ENCODE measurements around the gene SLC35G6.

Gene SLC35G6

DNA sequence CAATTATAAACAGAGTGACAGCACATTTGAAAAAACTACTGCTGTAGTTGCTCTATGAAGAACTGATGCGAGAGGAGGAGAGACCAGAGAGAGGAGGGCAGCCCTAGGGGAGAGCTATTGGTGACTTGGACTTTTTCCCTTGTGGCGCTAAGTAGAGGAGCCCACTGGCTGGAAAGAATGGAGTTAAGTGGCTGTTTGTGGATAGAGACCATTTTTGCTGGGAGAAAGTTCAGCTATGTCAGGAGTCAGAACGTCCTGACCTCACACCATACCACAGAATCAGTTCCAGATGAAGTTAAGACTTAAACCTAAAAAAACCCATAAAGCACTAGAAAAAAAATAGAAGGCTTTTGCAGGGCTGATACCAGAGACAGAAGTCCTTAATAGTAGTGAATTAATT, 4.9 kb downstream of the SLC35G6 start:
- no peaks in the 10 kb centered on the region for H3K9me3 ChIP-seq (ENCODE audit: control insufficient read depth in 1 of 2, low read length in 2 of 2)
- peak overlapping the region; percentile 30 to 39 for H3K9ac ChIP-seq (ENCODE audit: low read depth in 1 of 2, low read length in 2 of 2)
- H3K27ac ChIP-seq (ENCODE audit: low read depth, low read length) = no peak overlapping the region
- H3K27me3 ChIP-seq (ENCODE audit: control insufficient read depth in 1 of 2, insufficient read depth in 2 of 2, low read length in 2 of 2) = no peaks in the 10 kb centered on the region
- H3K36me3 ChIP-seq (ENCODE audit: control insufficient read depth in 1 of 2, insufficient read depth in 2 of 2, low read length in 2 of 2) = no peaks in the 10 kb centered on the region
- peaks cover 28 to 46% of the 10 kb centered on the region in 2 donors for H3K4me1 ChIP-seq (ENCODE audit: control insufficient read depth in 1 of 2, insufficient read depth in 2 of 2, low read length in 2 of 2)
- H3K4me3 ChIP-seq (ENCODE audit: low read depth in 1 of 2, low read length in 2 of 2) = peak overlapping the region; percentile 55 to 88

DNA sequence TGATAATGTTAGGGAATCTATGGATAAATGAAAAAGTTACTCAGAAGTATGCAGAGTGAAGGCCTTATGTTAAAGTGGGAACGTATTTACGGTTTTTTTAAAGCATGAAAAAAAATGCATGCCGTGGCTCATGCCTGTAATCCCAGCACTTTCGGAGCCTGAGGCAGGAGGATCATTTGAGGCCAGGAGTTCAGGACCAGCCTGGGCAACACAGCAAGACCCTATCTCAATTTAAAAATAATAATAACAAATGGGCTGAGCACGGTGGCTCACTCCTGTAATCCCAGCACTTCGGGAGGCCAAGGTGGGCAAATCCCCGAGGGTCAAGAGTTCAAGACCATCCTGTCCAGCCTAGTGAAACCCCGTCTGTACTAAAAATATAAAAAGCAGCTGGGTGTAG, 8.9 kb downstream of the SLC35G6 start:
- Histone ChIP-seq H3K27ac (ENCODE audit: low read depth, low read length) (no peak overlapping the region), H3K9ac (ENCODE audit: low read depth in 1 of 2, low read length in 2 of 2) (no peak overlapping the region), H3K9me3 (ENCODE audit: control insufficient read depth in 1 of 2, low read length in 2 of 2) (no peaks in the 10 kb centered on the region), H3K4me1 (ENCODE audit: control insufficient read depth in 1 of 2, insufficient read depth in 2 of 2, low read length in 2 of 2) (peaks cover 48 to 54% of the 10 kb centered on the region in 2 donors), H3K36me3 (ENCODE audit: control insufficient read depth in 1 of 2, insufficient read depth in 2 of 2, low read length in 2 of 2) (peaks cover 3% of the 10 kb centered on the region in 2 donors), H3K27me3 (ENCODE audit: control insufficient read depth in 1 of 2, insufficient read depth in 2 of 2, low read length in 2 of 2) (no peaks in the 10 kb centered on the region), H3K4me3 (ENCODE audit: low read depth in 1 of 2, low read length in 2 of 2) (no peak overlapping the region)

- Histone ChIP-seq H3K27ac (ENCODE audit: low read depth, low read length) (no peak overlapping the region), H3K9me3 (ENCODE audit: control insufficient read depth in 1 of 2, low read length in 2 of 2) (no peaks in the 10 kb centered on the region), H3K36me3 (ENCODE audit: control insufficient read depth in 1 of 2, insufficient read depth in 2 of 2, low read length in 2 of 2) (peaks cover 8 to 17% of the 10 kb centered on the region in 2 donors), H3K4me3 (ENCODE audit: low read depth in 1 of 2, low read length in 2 of 2) (no peak overlapping the region), H3K4me1 (ENCODE audit: control insufficient read depth in 1 of 2, insufficient read depth in 2 of 2, low read length in 2 of 2) (peaks cover 39 to 41% of the 10 kb centered on the region in 2 donors), H3K27me3 (ENCODE audit: control insufficient read depth in 1 of 2, insufficient read depth in 2 of 2, low read length in 2 of 2) (no peaks in the 10 kb centered on the region), H3K9ac (ENCODE audit: low read depth in 1 of 2, low read length in 2 of 2) (no peak overlapping the region)
Observed at GRCh38 chr17:7491583-7491982, 10.3 kb downstream of the SLC35G6 start.

- Histone ChIP-seq H3K27ac (ENCODE audit: low read depth, low read length) (no peak overlapping the region), H3K27me3 (ENCODE audit: control insufficient read depth in 1 of 2, insufficient read depth in 2 of 2, low read length in 2 of 2) (no peaks in the 10 kb centered on the region), H3K36me3 (ENCODE audit: control insufficient read depth in 1 of 2, insufficient read depth in 2 of 2, low read length in 2 of 2) (peaks cover 26 to 41% of the 10 kb centered on the region in 2 donors), H3K9me3 (ENCODE audit: control insufficient read depth in 1 of 2, low read length in 2 of 2) (no peaks in the 10 kb centered on the region), H3K9ac (ENCODE audit: low read depth in 1 of 2, low read length in 2 of 2) (no peak overlapping the region), H3K4me1 (ENCODE audit: control insufficient read depth in 1 of 2, insufficient read depth in 2 of 2, low read length in 2 of 2) (peaks cover 24 to 27% of the 10 kb centered on the region in 2 donors), H3K4me3 (ENCODE audit: low read depth in 1 of 2, low read length in 2 of 2) (no peak overlapping the region)
Observed at GRCh38 chr17:7493941-7494340, 12.7 kb downstream of the SLC35G6 start.

DNA sequence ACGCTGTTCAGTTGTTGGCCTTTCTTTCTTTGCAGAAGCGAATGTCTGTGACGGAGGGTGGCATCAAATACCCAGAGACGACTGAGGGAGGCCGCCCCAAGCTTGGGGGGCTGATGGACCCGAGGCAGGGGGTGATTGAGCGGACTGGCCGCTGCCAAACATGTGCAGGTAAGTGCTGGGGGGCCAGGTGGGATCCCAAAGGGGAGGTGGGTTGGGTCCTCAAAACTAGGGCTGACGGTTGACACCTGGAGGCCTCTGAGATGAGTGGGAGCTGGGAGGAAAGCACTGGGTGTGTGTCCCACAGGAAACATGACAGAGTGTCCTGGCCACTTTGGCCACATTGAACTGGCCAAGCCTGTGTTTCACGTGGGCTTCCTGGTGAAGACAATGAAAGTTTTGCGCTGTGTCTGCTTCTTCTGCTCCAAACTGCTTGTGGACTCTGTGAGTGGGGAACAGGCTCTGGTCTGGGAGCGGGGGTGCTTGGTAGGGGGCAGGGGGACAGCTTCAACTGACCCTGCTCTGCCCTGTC, 14.7 kb downstream of the SLC35G6 start:
- H3K36me3 ChIP-seq (ENCODE audit: control insufficient read depth in 1 of 2, insufficient read depth in 2 of 2, low read length in 2 of 2) = peaks cover 40 to 58% of the 10 kb centered on the region in 2 donors
- H3K27ac ChIP-seq (ENCODE audit: low read depth, low read length) = no peak overlapping the region

GRCh38 chr17:7496470-7497183, 15.4 kb downstream of the SLC35G6 start:
- H3K36me3 ChIP-seq (ENCODE audit: control insufficient read depth in 1 of 2, insufficient read depth in 2 of 2, low read length in 2 of 2) = peaks cover 45 to 64% of the 10 kb centered on the region in 2 donors
- no peaks in the 10 kb centered on the region for H3K27me3 ChIP-seq (ENCODE audit: control insufficient read depth in 1 of 2, insufficient read depth in 2 of 2, low read length in 2 of 2)
- H3K4me3 ChIP-seq (ENCODE audit: low read depth in 1 of 2, low read length in 2 of 2) = no peak overlapping the region
- H3K4me1 ChIP-seq (ENCODE audit: control insufficient read depth in 1 of 2, insufficient read depth in 2 of 2, low read length in 2 of 2) = peaks cover 11 to 16% of the 10 kb centered on the region in 2 donors
- no peak overlapping the region for H3K27ac ChIP-seq (ENCODE audit: low read depth, low read length)
- H3K9ac ChIP-seq (ENCODE audit: low read depth in 1 of 2, low read length in 2 of 2) = no peak overlapping the region
- H3K9me3 ChIP-seq (ENCODE audit: control insufficient read depth in 1 of 2, low read length in 2 of 2) = no peaks in the 10 kb centered on the region

More for the DNA sequence above, 14.7 kb downstream of the SLC35G6 start:
- H3K4me1 ChIP-seq (ENCODE audit: control insufficient read depth in 1 of 2, insufficient read depth in 2 of 2, low read length in 2 of 2) = peaks cover 18 to 21% of the 10 kb centered on the region in 2 donors
- no peak overlapping the region for H3K4me3 ChIP-seq (ENCODE audit: low read depth in 1 of 2, low read length in 2 of 2)
- H3K27me3 ChIP-seq (ENCODE audit: control insufficient read depth in 1 of 2, insufficient read depth in 2 of 2, low read length in 2 of 2) = no peaks in the 10 kb centered on the region
- H3K9me3 ChIP-seq (ENCODE audit: control insufficient read depth in 1 of 2, low read length in 2 of 2) = no peaks in the 10 kb centered on the region
- no peak overlapping the region for H3K9ac ChIP-seq (ENCODE audit: low read depth in 1 of 2, low read length in 2 of 2)

GRCh38 chr17:7497228-7497627, 16.0 kb downstream of the SLC35G6 start:
- Histone ChIP-seq H3K9ac (ENCODE audit: low read depth in 1 of 2, low read length in 2 of 2) (no peak overlapping the region), H3K4me3 (ENCODE audit: low read depth in 1 of 2, low read length in 2 of 2) (no peak overlapping the region), H3K27me3 (ENCODE audit: control insufficient read depth in 1 of 2, insufficient read depth in 2 of 2, low read length in 2 of 2) (no peaks in the 10 kb centered on the region), H3K4me1 (ENCODE audit: control insufficient read depth in 1 of 2, insufficient read depth in 2 of 2, low read length in 2 of 2) (peaks cover 6 to 11% of the 10 kb centered on the region in 2 donors), H3K27ac (ENCODE audit: low read depth, low read length) (no peak overlapping the region), H3K9me3 (ENCODE audit: control insufficient read depth in 1 of 2, low read length in 2 of 2) (no peaks in the 10 kb centered on the region), H3K36me3 (ENCODE audit: control insufficient read depth in 1 of 2, insufficient read depth in 2 of 2, low read length in 2 of 2) (peaks cover 48 to 67% of the 10 kb centered on the region in 2 donors)

GRCh38 chr17:7497636-7498035, 16.4 kb downstream of the SLC35G6 start:
- peaks cover 6 to 11% of the 10 kb centered on the region in 2 donors for H3K4me1 ChIP-seq (ENCODE audit: control insufficient read depth in 1 of 2, insufficient read depth in 2 of 2, low read length in 2 of 2)
- no peak overlapping the region for H3K4me3 ChIP-seq (ENCODE audit: low read depth in 1 of 2, low read length in 2 of 2)
- H3K27ac ChIP-seq (ENCODE audit: low read depth, low read length) = no peak overlapping the region
- H3K36me3 ChIP-seq (ENCODE audit: control insufficient read depth in 1 of 2, insufficient read depth in 2 of 2, low read length in 2 of 2) = peaks cover 52 to 71% of the 10 kb centered on the region in 2 donors
- no peaks in the 10 kb centered on the region for H3K27me3 ChIP-seq (ENCODE audit: control insufficient read depth in 1 of 2, insufficient read depth in 2 of 2, low read length in 2 of 2)
- H3K9me3 ChIP-seq (ENCODE audit: control insufficient read depth in 1 of 2, low read length in 2 of 2) = no peaks in the 10 kb centered on the region
- no peak overlapping the region for H3K9ac ChIP-seq (ENCODE audit: low read depth in 1 of 2, low read length in 2 of 2)

DNA sequence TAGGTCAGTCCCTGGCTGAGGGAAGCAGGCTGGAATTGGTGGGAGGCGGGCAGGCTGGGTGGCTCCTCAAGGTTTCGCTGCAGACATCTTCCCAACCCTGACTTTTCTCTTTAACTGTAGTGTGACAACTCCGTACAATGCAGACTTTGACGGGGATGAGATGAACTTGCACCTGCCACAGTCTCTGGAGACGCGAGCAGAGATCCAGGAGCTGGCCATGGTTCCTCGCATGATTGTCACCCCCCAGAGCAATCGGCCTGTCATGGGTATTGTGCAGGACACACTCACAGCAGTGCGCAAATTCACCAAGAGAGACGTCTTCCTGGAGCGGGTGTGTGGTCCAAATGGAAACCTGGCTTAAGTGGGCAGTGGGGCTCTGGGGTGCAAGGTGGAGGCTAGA, 17.9 kb downstream of the SLC35G6 start:
- Histone ChIP-seq H3K27ac (ENCODE audit: low read depth, low read length) (no peak overlapping the region), H3K4me3 (ENCODE audit: low read depth in 1 of 2, low read length in 2 of 2) (no peak overlapping the region), H3K9ac (ENCODE audit: low read depth in 1 of 2, low read length in 2 of 2) (no peak overlapping the region), H3K27me3 (ENCODE audit: control insufficient read depth in 1 of 2, insufficient read depth in 2 of 2, low read length in 2 of 2) (no peaks in the 10 kb centered on the region), H3K4me1 (ENCODE audit: control insufficient read depth in 1 of 2, insufficient read depth in 2 of 2, low read length in 2 of 2) (peaks cover 0 to 2% of the 10 kb centered on the region in 2 donors), H3K9me3 (ENCODE audit: control insufficient read depth in 1 of 2, low read length in 2 of 2) (no peaks in the 10 kb centered on the region), H3K36me3 (ENCODE audit: control insufficient read depth in 1 of 2, insufficient read depth in 2 of 2, low read length in 2 of 2) (peaks cover 68 to 86% of the 10 kb centered on the region in 2 donors)

GRCh38 chr17:7501729-7502128, 20.5 kb downstream of the SLC35G6 start:
- Histone ChIP-seq H3K27me3 (ENCODE audit: control insufficient read depth in 1 of 2, insufficient read depth in 2 of 2, low read length in 2 of 2) (no peaks in the 10 kb centered on the region), H3K27ac (ENCODE audit: low read depth, low read length) (no peak overlapping the region), H3K36me3 (ENCODE audit: control insufficient read depth in 1 of 2, insufficient read depth in 2 of 2, low read length in 2 of 2) (peaks cover 67 to 91% of the 10 kb centered on the region in 2 donors), H3K9me3 (ENCODE audit: control insufficient read depth in 1 of 2, low read length in 2 of 2) (no peaks in the 10 kb centered on the region), H3K4me1 (ENCODE audit: control insufficient read depth in 1 of 2, insufficient read depth in 2 of 2, low read length in 2 of 2) (no peaks in the 10 kb centered on the region), H3K9ac (ENCODE audit: low read depth in 1 of 2, low read length in 2 of 2) (no peak overlapping the region), H3K4me3 (ENCODE audit: low read depth in 1 of 2, low read length in 2 of 2) (no peak overlapping the region)
